Measurements from ENCODE around the gene UBE2M.

Gene UBE2M

DNA sequence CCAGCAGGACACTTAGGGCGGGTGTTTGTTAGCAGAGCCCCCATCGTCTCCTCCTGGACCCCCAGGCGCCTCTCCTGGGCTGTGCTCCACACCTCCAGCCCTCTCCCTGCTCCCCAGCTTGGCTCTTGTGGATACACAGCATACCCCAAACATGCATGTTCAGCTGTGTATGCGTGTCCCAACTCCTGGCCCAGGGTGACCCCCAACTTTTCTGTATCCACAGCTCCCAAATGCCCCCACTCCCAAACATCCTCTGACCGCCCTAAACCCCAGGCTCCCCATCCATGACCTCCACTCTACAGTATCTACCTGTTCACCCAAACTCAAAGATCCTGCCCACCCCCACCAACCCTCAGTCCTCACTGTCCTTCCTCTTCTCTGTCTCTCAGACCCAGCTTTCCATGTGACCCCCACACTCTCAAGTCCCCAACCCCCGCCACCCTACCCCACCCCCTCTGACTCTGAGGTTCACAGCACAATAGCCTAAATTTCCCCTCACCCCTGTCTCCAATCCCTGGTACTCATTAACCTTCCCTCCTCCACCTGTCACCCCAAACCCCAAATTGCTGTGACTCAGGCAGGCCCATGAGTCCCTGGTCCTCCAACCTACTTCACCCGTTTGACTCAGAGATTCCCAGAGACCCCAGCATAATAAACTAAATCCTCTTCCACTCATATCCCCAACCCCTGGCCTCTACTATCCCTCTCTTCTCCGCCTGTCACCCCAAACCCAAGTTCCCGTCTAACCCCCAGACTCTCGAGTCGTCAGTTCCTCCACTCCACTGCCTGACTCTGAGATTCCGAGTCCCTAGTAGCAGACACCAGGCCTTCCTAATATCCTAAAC, 968 bp downstream of the UBE2M start:
- H3K4me3 ChIP-seq (ENCODE audit: control insufficient read depth, low read depth, low read length): peak overlapping the region; percentile 91
- no peak for DNase-seq (ENCODE audit: low read depth)
- TF ChIP-seq, protein P1, sequence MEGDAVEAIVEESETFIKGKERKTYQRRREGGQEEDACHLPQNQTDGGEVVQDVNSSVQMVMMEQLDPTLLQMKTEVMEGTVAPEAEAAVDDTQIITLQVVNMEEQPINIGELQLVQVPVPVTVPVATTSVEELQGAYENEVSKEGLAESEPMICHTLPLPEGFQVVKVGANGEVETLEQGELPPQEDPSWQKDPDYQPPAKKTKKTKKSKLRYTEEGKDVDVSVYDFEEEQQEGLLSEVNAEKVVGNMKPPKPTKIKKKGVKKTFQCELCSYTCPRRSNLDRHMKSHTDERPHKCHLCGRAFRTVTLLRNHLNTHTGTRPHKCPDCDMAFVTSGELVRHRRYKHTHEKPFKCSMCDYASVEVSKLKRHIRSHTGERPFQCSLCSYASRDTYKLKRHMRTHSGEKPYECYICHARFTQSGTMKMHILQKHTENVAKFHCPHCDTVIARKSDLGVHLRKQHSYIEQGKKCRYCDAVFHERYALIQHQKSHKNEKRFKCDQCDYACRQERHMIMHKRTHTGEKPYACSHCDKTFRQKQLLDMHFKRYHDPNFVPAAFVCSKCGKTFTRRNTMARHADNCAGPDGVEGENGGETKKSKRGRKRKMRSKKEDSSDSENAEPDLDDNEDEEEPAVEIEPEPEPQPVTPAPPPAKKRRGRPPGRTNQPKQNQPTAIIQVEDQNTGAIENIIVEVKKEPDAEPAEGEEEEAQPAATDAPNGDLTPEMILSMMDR (conservative IDR thresholded peaks at IDR 0.05; ENCODE audit: control insufficient read depth, insufficient read depth, low read depth, low read length): no peak

DNA sequence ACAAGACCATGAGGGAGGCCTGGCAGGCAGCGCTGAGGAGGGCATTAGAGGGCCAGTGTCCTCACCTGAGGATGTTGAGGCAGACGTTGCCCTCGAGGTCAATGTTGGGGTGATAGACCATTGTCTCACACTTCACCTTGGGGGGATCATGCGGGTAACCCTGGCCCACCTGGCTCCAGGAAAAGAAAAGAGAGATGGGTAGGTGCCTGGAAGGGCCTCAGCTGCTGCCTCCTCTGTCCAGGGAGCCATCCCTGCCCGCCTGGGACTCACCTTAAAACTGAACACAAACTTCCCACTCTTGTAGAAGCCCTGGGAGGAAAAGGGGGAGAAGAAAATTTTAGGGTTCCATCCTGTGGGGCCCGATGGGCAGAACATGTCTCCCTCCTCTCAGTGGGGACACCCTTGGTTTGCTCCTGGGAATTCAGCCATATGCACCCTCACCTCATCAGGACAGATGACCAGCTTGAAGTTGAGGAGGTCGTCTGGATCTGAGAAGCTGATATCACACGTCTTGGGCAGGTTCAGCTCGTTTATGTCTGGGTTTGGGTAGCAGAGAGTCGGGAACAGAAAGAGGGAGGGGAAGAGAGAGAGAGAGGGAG, 1.7 kb downstream of the UBE2M start:
- no peak for DNase-seq (ENCODE audit: low read depth)
- H3K4me3 ChIP-seq (ENCODE audit: control insufficient read depth, low read depth, low read length): peak overlapping the region; percentile 91
- TF ChIP-seq, protein P1 (conservative IDR thresholded peaks at IDR 0.05; ENCODE audit: control insufficient read depth, insufficient read depth, low read depth, low read length): no peak

DNA sequence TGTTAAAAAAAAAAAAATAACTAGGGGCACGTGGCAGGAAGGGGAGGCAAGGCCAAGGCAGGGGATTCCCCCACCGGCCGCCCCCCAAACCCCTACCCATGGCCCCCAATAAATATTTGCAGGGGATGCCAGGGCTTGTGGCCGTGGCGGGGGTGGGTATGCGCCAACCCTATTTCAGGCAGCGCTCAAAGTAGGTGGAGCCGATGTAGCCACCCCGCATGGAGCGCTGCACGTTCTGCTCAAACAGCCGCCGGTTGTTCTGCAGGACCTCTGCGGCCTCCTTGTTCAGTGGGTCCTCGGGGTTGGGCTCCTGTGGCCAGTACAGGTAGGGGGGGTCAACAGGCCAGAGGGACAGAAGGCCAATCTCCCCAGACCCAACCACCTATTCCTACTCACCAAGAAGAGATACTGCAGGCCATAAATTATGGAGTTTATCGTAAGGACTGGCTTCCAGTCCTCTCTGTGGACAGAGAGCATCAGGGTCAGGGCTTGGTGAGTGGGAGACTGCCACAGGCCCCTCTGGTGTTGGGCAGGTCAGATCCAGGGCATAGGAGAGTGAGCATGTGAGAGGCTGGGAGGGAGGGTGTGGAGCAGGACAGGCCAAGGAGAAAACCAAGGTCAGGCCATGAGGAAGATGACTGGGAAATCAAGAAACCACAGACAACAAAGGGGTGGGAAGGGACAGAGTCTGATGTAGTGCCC, 2.3 kb downstream of the UBE2M start:
- no peak overlapping the region for H3K4me3 ChIP-seq (ENCODE audit: control insufficient read depth, low read depth, low read length)
- no peak for DNase-seq (ENCODE audit: low read depth)
- TF ChIP-seq, protein P1 (conservative IDR thresholded peaks at IDR 0.05; ENCODE audit: control insufficient read depth, insufficient read depth, low read depth, low read length): no peak

- TF ChIP-seq, protein P1 (conservative IDR thresholded peaks at IDR 0.05; ENCODE audit: control insufficient read depth, insufficient read depth, low read depth, low read length): no peak
- no peak for DNase-seq (ENCODE audit: low read depth)
These were observed 3.0 kb downstream of the UBE2M start for GRCh38 chr19:58555369-58555885.

DNA sequence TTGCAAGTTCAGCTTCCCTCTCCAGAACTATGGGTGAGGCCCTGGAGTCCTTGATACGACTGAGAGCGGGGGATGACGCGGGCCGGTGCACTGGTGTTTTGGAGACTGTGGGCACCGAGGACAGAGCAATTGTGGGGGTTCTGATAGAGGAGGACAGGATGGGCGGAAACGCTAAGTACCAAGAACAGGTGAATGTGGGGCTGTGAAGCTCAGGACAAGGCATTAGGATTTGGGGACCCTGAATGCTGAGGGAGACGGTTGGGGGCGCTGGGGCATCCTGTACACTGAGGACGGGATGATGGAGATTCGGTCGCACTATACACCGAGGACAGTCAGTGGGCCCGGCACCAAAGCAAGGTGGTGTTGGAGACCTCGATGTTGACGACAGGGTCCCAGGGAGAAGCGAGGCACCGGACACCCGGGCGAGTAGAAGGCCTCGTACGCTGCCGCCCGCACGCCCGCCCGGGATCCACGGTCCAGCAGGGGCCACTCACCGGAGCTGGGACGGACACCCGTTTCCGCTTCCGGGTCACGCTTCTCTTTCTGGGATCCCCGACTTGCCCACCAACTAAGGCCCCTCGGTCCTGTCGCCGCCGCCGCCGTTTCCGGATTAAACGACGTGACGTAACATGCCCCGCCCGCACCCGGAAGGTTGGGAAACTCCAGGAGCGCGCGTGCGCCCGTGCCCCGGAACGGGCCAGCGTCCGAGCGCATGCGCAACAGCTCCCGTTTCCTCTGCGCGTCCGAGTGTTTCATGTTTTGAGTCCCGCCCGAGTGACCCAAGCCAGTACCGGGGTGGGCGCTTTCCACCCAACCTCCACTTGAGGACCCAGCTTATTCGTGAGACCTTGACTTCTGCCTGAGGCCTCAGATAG, 3.7 kb downstream of the UBE2M start, which contains the start of gene CHMP2A:
CHMP2A (minus strand) TSS at position 612 of the 875 bp plus-strand sequence. CDS start 893 bp downstream, outside the sequence.
- H3K4me3 ChIP-seq (ENCODE audit: control insufficient read depth, low read depth, low read length): peak within 1 kb of the TSS; percentile 84
- TF ChIP-seq, protein P1 (conservative IDR thresholded peaks at IDR 0.05; ENCODE audit: control insufficient read depth, insufficient read depth, low read depth, low read length): no peak
- peak; percentile 94 for DNase-seq (ENCODE audit: low read depth)

More at GRCh38 chr19:58555369-58555885, 3.0 kb downstream of the UBE2M start:
- peak overlapping the region; percentile 84 for H3K4me3 ChIP-seq (ENCODE audit: control insufficient read depth, low read depth, low read length)
